ENCODE data around the gene AJUBA.
"Not testable (repeated sequence)": the region's sequence is repeated elsewhere in the genome, so short reads cannot be mapped to it uniquely, and the experiment has no call there.

DNA sequence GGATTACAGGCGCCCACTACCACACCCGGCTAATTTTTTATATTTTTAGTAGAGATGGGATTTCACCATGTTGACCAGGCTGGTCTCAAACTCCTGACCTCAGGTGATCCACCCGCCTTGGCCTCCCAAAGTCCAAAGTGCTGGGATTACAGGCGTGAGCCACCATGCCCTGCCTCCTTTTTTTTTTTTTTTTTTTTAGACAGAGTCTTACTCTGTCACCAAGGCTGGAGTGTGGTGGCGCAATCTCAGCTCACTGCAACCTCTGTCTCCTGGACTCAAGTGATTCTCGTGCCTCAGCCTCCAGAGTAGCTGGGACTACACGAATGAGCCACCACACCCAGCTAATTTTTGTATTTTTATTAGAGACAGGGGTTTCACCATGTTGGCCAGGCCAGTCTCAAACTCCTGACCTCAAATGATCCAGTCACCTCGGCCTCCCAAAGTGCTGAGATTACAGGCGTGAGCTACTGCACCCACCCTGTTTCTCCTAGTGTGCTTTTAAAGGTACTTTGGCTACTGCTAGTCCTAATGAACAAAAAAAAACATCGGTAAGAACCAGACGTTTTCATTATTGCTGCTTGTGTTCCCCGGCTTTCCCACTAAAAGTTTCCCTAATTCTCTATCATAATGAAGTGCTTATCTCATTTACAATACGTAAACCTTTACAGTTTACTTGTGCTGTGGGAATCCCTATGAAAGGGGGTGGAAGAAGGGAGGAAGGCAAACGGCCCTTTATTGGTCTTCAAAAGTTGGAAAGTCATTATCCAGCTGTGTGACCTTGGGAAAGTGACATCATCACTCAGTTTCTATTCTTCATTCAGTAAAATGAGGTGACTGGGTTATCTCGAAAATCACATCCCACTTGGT lies 16.2 kb downstream of the AJUBA start:
- not testable (repeated sequence) for TF ChIP-seq L3MBTL2 (conservative IDR thresholded peaks at IDR 0.05); SP1 (IDR thresholded peaks at IDR 0.05); HDGF (IDR thresholded peaks at IDR 0.05; ENCODE audit: borderline replicate concordance); CTBP1 (IDR thresholded peaks at IDR 0.05; ENCODE audit: borderline replicate concordance); FOXM1 (IDR thresholded peaks at IDR 0.05; ENCODE audit: borderline replicate concordance); FOXA1 (IDR thresholded peaks at IDR 0.05); BHLHE40 (IDR thresholded peaks at IDR 0.05; ENCODE audit: borderline replicate concordance)

Data from HEK293T (cell line).